HG02610 (cell line): ENCODE results near the gene RUFY3.
"Not testable (repeated sequence)": the region's sequence is repeated elsewhere in the genome, so short reads cannot be mapped to it uniquely, and the experiment has no call there.

ENCODE experiments used
- ATAC-seq: cut with Tn5 transposase; IDR thresholded peaks from one replicate; pipeline ENCODE4 v1.9.1; 2021; ENCODE audit warnings: mild to moderate bottlenecking, moderate library complexity; ENCODE audit not compliant: unreplicated experiment

Gene RUFY3

GRCh38 chr4:70705183-70706043 is 16.4 kb upstream of the RUFY3 start:
- peak; percentile 63 for ATAC-seq

GRCh38 chr4:70706044-70706461 is 15.7 kb upstream of the RUFY3 start:
- ATAC-seq: no peak

GRCh38 chr4:70706516-70706915 is 15.2 kb upstream of the RUFY3 start:
- ATAC-seq: no peak

GRCh38 chr4:70709611-70710205 is 12.1 kb upstream of the RUFY3 start:
- no peak for ATAC-seq

GRCh38 chr4:70711599-70711998 is 10.2 kb upstream of the RUFY3 start:
- ATAC-seq: no peak

DNA sequence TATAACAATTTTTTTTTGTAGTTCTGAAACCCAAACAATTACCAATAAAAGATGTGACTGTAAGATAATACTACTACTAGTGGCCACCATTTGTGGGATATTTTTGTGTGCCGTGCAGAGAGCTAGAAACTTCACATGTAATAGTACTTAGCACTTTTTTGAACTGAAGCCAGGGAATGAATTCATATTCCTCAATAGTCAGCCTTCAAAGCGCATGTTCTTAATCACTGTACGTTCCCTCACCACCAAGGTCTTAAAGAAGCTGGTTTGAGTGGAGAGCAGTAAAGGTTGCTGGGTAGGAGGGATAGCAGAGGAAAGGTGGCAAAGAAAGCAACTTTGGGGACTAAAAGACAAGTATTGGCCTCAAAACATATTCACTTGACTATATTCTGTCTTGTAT is 9.6 kb upstream of the RUFY3 start:
- ATAC-seq: no peak

DNA sequence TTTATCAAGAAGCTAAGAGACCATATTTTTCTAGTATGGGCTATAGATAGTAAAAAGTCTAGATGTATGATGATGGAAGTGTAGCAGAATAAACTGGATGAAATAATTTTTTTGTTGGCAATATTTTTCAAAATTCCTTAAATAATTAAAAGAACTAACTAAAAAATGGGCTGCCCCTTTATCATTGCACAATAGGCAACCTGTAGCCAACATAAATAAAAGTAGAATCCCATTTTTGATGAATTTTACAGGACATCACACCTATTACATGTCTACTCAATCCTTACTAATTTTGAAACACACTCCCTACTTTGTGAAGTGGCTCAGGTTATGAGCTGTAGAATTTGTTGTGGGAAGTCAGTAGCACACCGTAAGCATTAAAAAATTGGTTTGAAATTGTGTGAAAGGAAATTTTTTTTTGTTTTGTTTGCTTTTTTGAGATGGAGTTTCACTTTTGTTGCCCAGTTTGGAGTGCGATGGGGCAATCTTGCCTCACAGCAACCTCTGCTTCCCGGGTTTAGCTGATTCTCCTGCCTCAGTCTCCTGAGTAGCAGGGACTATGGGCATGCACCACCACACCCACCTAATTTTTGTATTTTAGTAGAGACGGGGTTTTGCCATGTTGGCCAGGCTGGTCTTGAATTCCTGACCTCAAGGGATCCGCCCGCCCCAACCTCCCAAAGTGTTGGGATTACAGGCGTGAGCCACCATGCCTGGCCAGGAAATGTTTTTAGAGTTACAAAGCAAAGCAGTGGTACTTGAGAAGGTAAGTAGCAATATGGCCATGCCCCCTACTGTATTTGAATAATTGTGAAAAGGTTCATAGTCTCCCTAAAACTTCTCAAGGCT is 8.9 kb upstream of the RUFY3 start:
- ATAC-seq: no peak

GRCh38 chr4:70713453-70714078 is 8.2 kb upstream of the RUFY3 start:
- ATAC-seq: peak; percentile 54

DNA sequence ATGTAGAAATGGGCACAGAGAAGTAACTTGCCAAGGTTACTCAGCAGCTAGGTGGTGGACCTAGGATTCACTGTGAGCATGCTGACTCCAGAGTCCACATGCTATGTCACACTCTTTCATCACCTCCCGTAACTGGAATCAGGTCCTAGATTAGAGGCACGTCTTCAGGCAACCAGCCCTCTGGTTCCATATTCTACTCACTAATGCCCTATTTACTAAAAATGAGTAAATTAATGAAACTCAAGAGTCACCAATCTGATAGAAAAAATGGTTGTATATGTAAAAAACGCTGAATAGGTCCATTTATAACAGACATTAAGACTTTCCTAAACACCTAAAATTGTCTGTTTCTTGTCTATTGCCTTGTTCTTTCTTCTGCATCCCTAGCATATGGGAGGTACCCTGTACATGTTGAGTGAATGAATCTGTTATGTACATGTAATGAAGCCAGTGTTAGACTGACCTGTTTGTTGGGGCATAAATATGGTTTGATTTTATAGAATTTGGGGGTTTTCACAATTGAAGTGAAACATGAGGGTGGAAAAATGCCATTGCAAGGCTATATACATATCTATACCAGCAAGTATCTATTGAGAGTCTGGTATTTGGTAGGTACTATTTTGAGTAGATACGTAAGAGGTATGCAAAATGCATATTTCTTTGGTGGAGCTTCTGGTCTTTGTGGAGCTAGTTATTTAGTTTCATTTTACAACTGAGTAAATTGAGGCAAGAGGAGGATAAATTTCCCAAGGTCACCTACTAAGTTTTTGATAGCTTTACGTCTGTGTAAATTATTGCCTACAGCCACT is 7.5 kb upstream of the RUFY3 start:
- ATAC-seq: peak; percentile 55

GRCh38 chr4:70715097-70715496 is 6.7 kb upstream of the RUFY3 start:
- ATAC-seq: peak; percentile 21

DNA sequence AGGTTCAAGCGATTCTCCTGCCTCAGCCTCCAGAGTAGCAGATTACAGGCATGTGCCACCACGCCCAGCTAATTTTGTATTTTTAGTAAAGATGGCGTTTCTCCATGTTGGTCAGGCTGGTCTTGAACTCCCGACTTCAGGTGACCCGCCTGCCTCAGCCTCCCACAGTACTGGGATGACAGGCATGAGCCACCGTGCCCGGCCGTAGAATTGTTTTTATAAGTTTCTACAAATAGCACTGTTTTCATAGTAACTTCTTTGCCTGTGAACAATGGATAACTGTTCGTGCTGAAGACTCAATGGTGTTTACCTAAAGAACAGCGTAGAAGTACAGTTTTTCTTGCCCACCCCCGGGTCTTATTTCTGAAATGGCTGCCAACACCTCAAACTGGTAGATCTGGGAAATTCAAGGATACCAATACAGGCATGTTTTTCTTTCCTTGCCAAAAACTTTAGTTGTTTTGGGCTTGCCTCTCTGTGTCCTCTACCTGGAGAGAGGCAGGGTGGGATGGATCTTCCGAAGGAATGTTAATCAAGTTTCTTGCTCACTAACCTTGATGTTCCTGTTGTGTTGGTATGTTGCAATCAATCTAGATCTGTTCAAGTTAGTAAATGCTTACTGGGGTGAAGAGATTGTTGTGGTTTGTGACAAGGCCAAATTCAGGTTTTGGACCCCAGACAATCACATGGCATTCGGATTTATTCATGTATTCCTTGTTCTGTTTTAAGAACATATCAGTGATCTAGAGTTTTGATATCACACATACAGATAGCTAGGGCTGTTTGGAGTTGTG is 2.8 kb upstream of the RUFY3 start:
- no peak for ATAC-seq

- ATAC-seq: no peak
Observed at GRCh38 chr4:70722199-70722791, 531 bp downstream of the RUFY3 start.

GRCh38 chr4:70724463-70724862 is 2.7 kb downstream of the RUFY3 start:
- ATAC-seq: no peak

- ATAC-seq: no peak
Observed at GRCh38 chr4:70725633-70726032, 3.9 kb downstream of the RUFY3 start.

DNA sequence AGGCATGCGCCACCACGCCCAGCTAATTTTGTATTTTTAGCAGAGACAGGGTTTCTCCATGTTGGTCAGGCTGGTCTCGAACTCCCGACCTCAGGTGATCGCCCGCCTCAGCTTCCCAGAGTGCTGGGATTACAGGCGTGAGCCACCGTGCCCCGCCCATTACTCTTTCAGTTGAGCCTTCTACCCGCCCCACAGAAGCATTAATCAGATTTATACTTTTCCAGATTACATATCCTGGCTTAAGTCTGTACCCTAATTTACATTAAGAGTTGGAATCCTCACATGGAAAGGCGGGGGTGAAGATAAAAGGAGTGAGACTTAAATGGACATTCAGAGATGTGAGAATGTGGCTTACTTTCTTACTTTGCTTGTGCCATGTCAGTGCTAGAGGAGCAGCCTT is 4.8 kb downstream of the RUFY3 start:
- not testable (repeated sequence) for ATAC-seq

DNA sequence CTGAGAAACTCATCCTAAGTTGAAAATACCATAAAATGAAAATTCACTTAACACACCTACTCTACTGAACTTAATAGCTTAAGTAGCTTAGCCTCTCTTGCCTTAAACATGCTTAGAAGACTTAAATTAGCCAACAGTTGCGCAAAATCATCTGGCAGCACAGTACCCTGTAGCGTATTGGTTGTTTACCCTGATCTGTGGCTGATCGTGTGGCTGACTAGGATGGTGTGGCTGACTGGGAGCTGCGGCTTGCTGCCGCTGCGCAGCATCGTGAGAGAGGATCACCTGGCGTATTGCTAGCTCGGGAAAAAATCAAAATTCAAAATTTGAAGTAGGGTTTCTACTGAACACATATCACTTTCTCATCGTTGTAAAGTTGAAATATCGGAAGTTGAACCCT is 6.3 kb downstream of the RUFY3 start:
- no peak for ATAC-seq

- not testable (repeated sequence) for ATAC-seq
Observed at GRCh38 chr4:70732878-70733277, 11.1 kb downstream of the RUFY3 start.

- ATAC-seq: peak; percentile 94
Observed at GRCh38 chr4:70734168-70734954, 12.6 kb downstream of the RUFY3 start.
